ENCODE measurements around the gene PRDM16. TPM values are rescaled to one million over a fixed set of nuclear protein-coding genes. Genes with fewer than 3 reads are reported as not detected.

The PRDM16 gene
- total and polyA plus RNA-seq, 2 donors (not counting 1 experiment from before 2014, with no cell fraction given): 0.03 to 0.12 TPM

- Mint-ChIP-seq H3K27ac (no peak overlapping the region), H3K27me3 (peaks cover 13% of the 10 kb centered on the region), H3K4me1 (no peaks in the 10 kb centered on the region), H3K9me3 (ENCODE audit: insufficient read depth) (no peaks in the 10 kb centered on the region), H3K4me3 (no peak overlapping the region)
- H3K4me2 ChIP-seq (replicated peaks; ENCODE audit: low read depth, low read length, poor library complexity, severe bottlenecking): no peak overlapping the region
- H3K9me3 ChIP-seq (ENCODE audit: control extremely low read depth in 1 of 3, control insufficient read depth in 2 of 3, insufficient read depth in 1 of 3, low read length in 2 of 3): peaks cover 0 to 1% (median 0%) of the 10 kb centered on the region in 3 donors
- TF ChIP-seq EZH2 (IDR thresholded peaks at IDR 0.05; ENCODE audit: borderline replicate concordance, insufficient read depth, low read depth, low read length, poor library complexity, severe bottlenecking) (no peak), CTCF (IDR thresholded peaks at IDR 0.05) (no peak)
- intact Hi-C loops (cut with micrococcal nuclease): no loop called here
- no peak overlapping the region for H3K4me3 ChIP-seq (ENCODE audit: control extremely low read depth in 1 of 5, extremely low read depth in 1 of 5, insufficient read depth in 1 of 5, low read depth in 2 of 5, low read length in 4 of 5)
- no peak overlapping the region for H3K27ac ChIP-seq (ENCODE audit: low read length in 2 of 2)
- H2AFZ ChIP-seq (ENCODE audit: insufficient read depth, low read depth, low read length, poor library complexity, severe bottlenecking): no peak overlapping the region
- no peak for ATAC-seq (ENCODE audit: low read depth)
- no peaks in the 10 kb centered on the region for H3K27me3 ChIP-seq (replicated peaks in 1 of 4; ENCODE audit: control extremely low read depth in 1 of 4, control insufficient read depth in 3 of 4, insufficient read depth in 4 of 4, low read length in 3 of 4)
- no peak overlapping the region for H3K9ac ChIP-seq (ENCODE audit: low read length)
- H3K79me2 ChIP-seq (ENCODE audit: control insufficient read depth, insufficient read depth, low read length): no peaks in the 10 kb centered on the region
- no peaks in the 10 kb centered on the region for H3K4me1 ChIP-seq (ENCODE audit: control insufficient read depth in 2 of 2, insufficient read depth in 2 of 2, low read length in 2 of 2)
- no peak for DNase-seq
- no peaks in the 10 kb centered on the region for H4K20me1 ChIP-seq (ENCODE audit: control insufficient read depth, insufficient read depth, low read length, poor library complexity, severe bottlenecking)
- WGBS (ENCODE audit: insufficient coverage): 13% methylated on average over 50 of the region's 55 CpGs
- no peaks in the 10 kb centered on the region for H3K36me3 ChIP-seq (replicated peaks in 1 of 2; ENCODE audit: control extremely low read depth in 1 of 2, control insufficient read depth in 1 of 2, extremely low read depth in 1 of 2, insufficient read depth in 2 of 2, low read length in 1 of 2)
- POLR2A ChIA-PET: no interaction called here
- CTCF ChIA-PET: no interaction called here
These were observed 178.6 kb downstream of the PRDM16 start for GRCh38 chr1:3247521-3248121.

- Histone ChIP-seq H3K36me3 (replicated peaks in 1 of 2; ENCODE audit: control extremely low read depth in 1 of 2, control insufficient read depth in 1 of 2, extremely low read depth in 1 of 2, insufficient read depth in 2 of 2, low read length in 1 of 2) (no peaks in the 10 kb centered on the region), H3K4me1 (ENCODE audit: control insufficient read depth in 2 of 2, insufficient read depth in 2 of 2, low read length in 2 of 2) (no peaks in the 10 kb centered on the region), H3K9me3 (ENCODE audit: control extremely low read depth in 1 of 3, control insufficient read depth in 2 of 3, insufficient read depth in 1 of 3, low read length in 2 of 3) (peaks cover 0 to 5% (median 0%) of the 10 kb centered on the region in 3 donors), H2AFZ (ENCODE audit: insufficient read depth, low read depth, low read length, poor library complexity, severe bottlenecking) (no peak overlapping the region), H3K79me2 (ENCODE audit: control insufficient read depth, insufficient read depth, low read length) (no peaks in the 10 kb centered on the region), H3K27ac (ENCODE audit: low read length in 2 of 2) (no peak overlapping the region), H3K4me3 (ENCODE audit: control extremely low read depth in 1 of 5, extremely low read depth in 1 of 5, insufficient read depth in 1 of 5, low read depth in 2 of 5, low read length in 4 of 5) (no peak overlapping the region), H3K27me3 (replicated peaks in 1 of 4; ENCODE audit: control extremely low read depth in 1 of 4, control insufficient read depth in 3 of 4, insufficient read depth in 4 of 4, low read length in 3 of 4) (no peaks in the 10 kb centered on the region), H3K4me2 (replicated peaks; ENCODE audit: low read depth, low read length, poor library complexity, severe bottlenecking) (no peak overlapping the region), H4K20me1 (ENCODE audit: control insufficient read depth, insufficient read depth, low read length, poor library complexity, severe bottlenecking) (no peaks in the 10 kb centered on the region), H3K9ac (ENCODE audit: low read length) (no peak overlapping the region)
- ATAC-seq (ENCODE audit: low read depth): no peak
- 77% methylated on average over 21 of the region's 34 CpGs for WGBS (ENCODE audit: insufficient coverage)
- Mint-ChIP-seq H3K27me3 (peaks cover 13% of the 10 kb centered on the region), H3K4me3 (no peak overlapping the region), H3K27ac (no peak overlapping the region), H3K4me1 (no peaks in the 10 kb centered on the region), H3K9me3 (ENCODE audit: insufficient read depth) (no peaks in the 10 kb centered on the region)
- POLR2A ChIA-PET: no interaction called here
- CTCF ChIA-PET: no interaction called here
- DNase-seq: no peak
- TF ChIP-seq EZH2 (IDR thresholded peaks at IDR 0.05; ENCODE audit: borderline replicate concordance, insufficient read depth, low read depth, low read length, poor library complexity, severe bottlenecking): no peak
- no peak for TF ChIP-seq CTCF (IDR thresholded peaks at IDR 0.05)
- intact Hi-C loops (cut with micrococcal nuclease): no loop called here
These were observed 179.4 kb downstream of the PRDM16 start for GRCh38 chr1:3248155-3249141.
